CD14-positive monocyte (primary cell): ENCODE measurements around the gene AMELX. TPM values are rescaled to one million over a fixed set of nuclear protein-coding genes. Genes with fewer than 3 reads are reported as not detected.

Source experiments
- DNase-seq, 3 donors: peaks; one replicate each; pipeline ENCODE4 v3.0.0-alpha.2; 2011 to 2022
- H2AFZ ChIP-seq: 2 replicates; pipeline ENCODE4 v1.6.0; 2012; ENCODE audit warnings: mild to moderate bottlenecking, low read depth, low read length, inconsistent platforms; ENCODE audit not compliant: insufficient read depth, poor library complexity, severe bottlenecking
- H3K27ac ChIP-seq, 2 donors: 1 replicate in 1 of 2; 2 replicates in 1 of 2; pipeline ENCODE4 v1.5.1; 2012 to 2013; ENCODE audit warnings: low read length in 2 of 2, control low read depth in 1 of 2, inconsistent platforms in 1 of 2, low read depth in 1 of 2, mild to moderate bottlenecking in 1 of 2
- H3K27me3 ChIP-seq, 2 donors: one replicate each; pipeline versions ENCODE4 v1.6.0 to v1.6.1; 2011 to 2013; ENCODE audit warnings: low read length in 2 of 2; ENCODE audit not compliant: control insufficient read depth in 2 of 2, insufficient read depth in 2 of 2
- H3K36me3 ChIP-seq, 2 donors: replicated peaks in 1 of 2; 1 replicate in 1 of 2; 2 replicates in 1 of 2; pipeline versions ENCODE4 v1.5.1 to v1.6.1; 2012 to 2013; ENCODE audit warnings: low read length in 2 of 2, control low read depth in 1 of 2, inconsistent platforms in 1 of 2, mild to moderate bottlenecking in 1 of 2; ENCODE audit not compliant: insufficient read depth in 2 of 2, control insufficient read depth in 1 of 2
- H3K4me1 ChIP-seq, 2 donors: 1 replicate in 1 of 2; 2 replicates in 1 of 2; pipeline versions ENCODE4 v1.5.1 to v1.6.1; 2012 to 2013; ENCODE audit warnings: low read length in 2 of 2, control low read depth in 1 of 2, inconsistent platforms in 1 of 2, mild to moderate bottlenecking in 1 of 2, moderate library complexity in 1 of 2; ENCODE audit not compliant: insufficient read depth in 2 of 2, control insufficient read depth in 1 of 2
- H3K4me2 ChIP-seq: replicated peaks from 2 replicates; pipeline ENCODE3; 2012; ENCODE audit warnings: low read length, moderate library complexity, mild to moderate bottlenecking; ENCODE audit not compliant: poor library complexity, severe bottlenecking; ENCODE audit errors: extremely low read depth
- H3K4me3 ChIP-seq, 3 experiments: fragments of 200-600 bp in 1 of 3; sonication (generic) in 1 of 3; replicated peaks in 1 of 3; 1 replicate in 2 of 3; 2 replicates in 1 of 3; pipeline ENCODE4 v1.5.1; 2011 to 2013; ENCODE audit warnings: low read length in 3 of 3, mild to moderate bottlenecking in 3 of 3, control low read depth in 2 of 3, low read depth in 2 of 3, inconsistent platforms in 1 of 3, moderate library complexity in 1 of 3
- H3K79me2 ChIP-seq: 2 replicates; pipeline ENCODE4 v1.6.0; 2012; ENCODE audit warnings: mild to moderate bottlenecking, control low read depth, inconsistent platforms, low read length, moderate library complexity; ENCODE audit not compliant: insufficient read depth
- H3K9ac ChIP-seq: 2 replicates; pipeline ENCODE4 v1.6.0; 2017; ENCODE audit warnings: low read length, mild to moderate bottlenecking; ENCODE audit not compliant: insufficient read depth, poor library complexity, severe bottlenecking
- H3K9me3 ChIP-seq, 2 donors: replicated peaks in 1 of 2; 1 replicate in 1 of 2; 2 replicates in 1 of 2; pipeline versions ENCODE4 v1.5.1 to v1.6.1; 2012 to 2013; ENCODE audit warnings: low read length in 2 of 2, control low read depth in 1 of 2; ENCODE audit not compliant: control insufficient read depth in 1 of 2, insufficient read depth in 1 of 2
- H4K20me1 ChIP-seq: 2 replicates; pipeline ENCODE4 v1.6.0; 2012; ENCODE audit warnings: mild to moderate bottlenecking, low read length, control low read depth, moderate library complexity; ENCODE audit not compliant: insufficient read depth
- H3K27ac Mint-ChIP-seq, 7 donors: one replicate each; pipeline ENCODE4 v1.8.0; 2020; ENCODE audit warnings: mild to moderate bottlenecking in 7 of 7, mixed read lengths in 7 of 7, moderate library complexity in 6 of 7, inconsistent platforms in 2 of 7
- H3K27me3 Mint-ChIP-seq, 3 donors: one replicate each; pipeline ENCODE4 v1.8.0; 2021 to 2022; ENCODE audit warnings: low read depth in 3 of 3, mild to moderate bottlenecking in 3 of 3, mixed read lengths in 3 of 3, moderate library complexity in 3 of 3, inconsistent platforms in 1 of 3
- H3K36me3 Mint-ChIP-seq, 2 donors: one replicate each; pipeline ENCODE4 v1.8.0; 2020; ENCODE audit warnings: mixed read lengths in 2 of 2, inconsistent platforms in 1 of 2, mild to moderate bottlenecking in 1 of 2
- H3K4me1 Mint-ChIP-seq: one replicate; pipeline ENCODE4 v1.8.0; 2020; ENCODE audit warnings: mild to moderate bottlenecking, mixed read lengths
- H3K4me3 Mint-ChIP-seq, 2 donors: one replicate each; pipeline ENCODE4 v1.8.0; 2020; ENCODE audit warnings: mild to moderate bottlenecking in 2 of 2, mixed read lengths in 2 of 2, moderate library complexity in 1 of 2
- H3K9me3 Mint-ChIP-seq, 7 donors: one replicate each; pipeline ENCODE4 v1.8.0; 2020 to 2022; ENCODE audit warnings: mixed read lengths in 7 of 7, mild to moderate bottlenecking in 6 of 7, moderate library complexity in 6 of 7, inconsistent platforms in 2 of 7
- WGBS: methylation state at CpG from one replicate; pipeline ENCODE4 v1.1.5; 2013; ENCODE audit warnings: missing lambda C conversion rate; ENCODE audit not compliant: insufficient coverage; 5-methylcytosine and 5-hydroxymethylcytosine counted together
- intact Hi-C, 2 donors: fragments of 100-400 bp; cut with micrococcal nuclease; formaldehyde crosslinking; loops; one replicate each; pipeline versions ENCODE4 v1.15.0 to v1.15.1; 2023
- polyA plus RNA-seq, 3 donors: library from polyadenylated mRNA; depleted of rRNA in 1 of 3; unstranded in 2 of 3; stranded (reverse) in 1 of 3; fragments of 300-500 nt in 2 of 3; fragments of >200 nt in 1 of 3; fragmentation: Illumina TruSeq in 2 of 3; gene quantifications; 1 replicate in 2 of 3; 2 replicates in 1 of 3; pipeline ENCODE4 v1.2.3, GENCODE V29; 2012 to 2021
- TF ChIP-seq, protein P1 (sequence below): fragments of 200-600 bp; IDR thresholded peaks from one replicate; pipeline ENCODE4 v1.8.0; 2022; ENCODE audit warnings: antibody characterized with exemption, mild to moderate bottlenecking

AMELX gene
- polyA plus RNA-seq, 3 donors: not detected

DNA sequence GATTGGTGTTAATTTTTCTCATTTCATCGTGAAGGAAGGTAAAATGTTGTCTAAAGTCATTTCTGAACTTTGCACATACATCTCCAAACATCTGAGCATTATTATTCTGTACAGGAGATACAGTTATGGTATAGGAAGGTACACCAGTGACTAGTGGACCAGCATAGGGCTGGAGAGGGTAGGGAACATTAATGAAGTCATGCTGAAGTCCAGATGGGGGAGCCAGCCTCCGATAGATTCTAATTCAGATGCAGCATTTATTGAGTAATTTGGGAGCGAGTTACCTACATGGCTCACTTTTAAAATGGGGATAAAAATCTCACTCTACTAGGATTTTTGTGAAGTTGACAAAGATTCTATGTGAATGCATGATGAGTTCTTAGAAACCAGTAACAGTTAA is 34.9 kb downstream of the AMELX start:
- no peaks in the 10 kb centered on the region for H3K36me3 Mint-ChIP-seq
- no peaks in the 10 kb centered on the region for H3K36me3 ChIP-seq

DNA sequence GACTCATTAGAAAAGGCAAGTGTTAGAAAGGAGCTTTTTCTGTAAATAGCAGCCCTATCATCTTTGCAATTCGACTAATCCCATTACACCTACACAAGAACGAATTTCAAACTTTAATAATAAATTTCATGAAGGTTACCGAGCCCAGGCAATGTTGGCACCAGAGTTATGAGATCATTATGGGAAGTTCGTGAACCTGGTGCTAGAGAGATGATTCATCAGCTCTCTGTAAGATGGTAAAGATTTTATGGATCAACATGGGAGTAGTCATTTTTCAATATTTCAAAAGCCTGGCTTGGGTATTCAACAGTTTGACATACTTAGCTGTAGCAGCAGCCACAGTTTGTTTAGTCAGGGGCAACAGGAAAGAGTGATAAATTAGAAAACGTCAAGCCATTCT is 35.8 kb downstream of the AMELX start:
- H3K4me1 Mint-ChIP-seq: no peaks in the 10 kb centered on the region
- Histone ChIP-seq H3K27ac (no peak overlapping the region), H3K9ac (no peak overlapping the region), H3K4me3 (no peak overlapping the region), H3K4me2 (no peak overlapping the region), H3K27me3 (no peaks in the 10 kb centered on the region), H3K9me3 (no peaks in the 10 kb centered on the region), H3K79me2 (no peaks in the 10 kb centered on the region), H3K36me3 (no peaks in the 10 kb centered on the region), H2AFZ (no peak overlapping the region), H3K4me1 (no peaks in the 10 kb centered on the region), H4K20me1 (no peaks in the 10 kb centered on the region)
- peaks cover 0 to 5% (median 4%) of the 10 kb centered on the region in 7 donors for H3K9me3 Mint-ChIP-seq
- no peak overlapping the region for H3K4me3 Mint-ChIP-seq
- no CpG with 5 or more reads among the region's 5 CpGs for WGBS
- H3K27ac Mint-ChIP-seq: no peak overlapping the region
- peaks cover 0 to 1% (median 1%) of the 10 kb centered on the region in 3 donors for H3K27me3 Mint-ChIP-seq
- peak in 1 of 3 donors; percentile 25 for DNase-seq
- H3K36me3 Mint-ChIP-seq: no peaks in the 10 kb centered on the region
- intact Hi-C loops: no loop called here
- TF ChIP-seq, protein P1, sequence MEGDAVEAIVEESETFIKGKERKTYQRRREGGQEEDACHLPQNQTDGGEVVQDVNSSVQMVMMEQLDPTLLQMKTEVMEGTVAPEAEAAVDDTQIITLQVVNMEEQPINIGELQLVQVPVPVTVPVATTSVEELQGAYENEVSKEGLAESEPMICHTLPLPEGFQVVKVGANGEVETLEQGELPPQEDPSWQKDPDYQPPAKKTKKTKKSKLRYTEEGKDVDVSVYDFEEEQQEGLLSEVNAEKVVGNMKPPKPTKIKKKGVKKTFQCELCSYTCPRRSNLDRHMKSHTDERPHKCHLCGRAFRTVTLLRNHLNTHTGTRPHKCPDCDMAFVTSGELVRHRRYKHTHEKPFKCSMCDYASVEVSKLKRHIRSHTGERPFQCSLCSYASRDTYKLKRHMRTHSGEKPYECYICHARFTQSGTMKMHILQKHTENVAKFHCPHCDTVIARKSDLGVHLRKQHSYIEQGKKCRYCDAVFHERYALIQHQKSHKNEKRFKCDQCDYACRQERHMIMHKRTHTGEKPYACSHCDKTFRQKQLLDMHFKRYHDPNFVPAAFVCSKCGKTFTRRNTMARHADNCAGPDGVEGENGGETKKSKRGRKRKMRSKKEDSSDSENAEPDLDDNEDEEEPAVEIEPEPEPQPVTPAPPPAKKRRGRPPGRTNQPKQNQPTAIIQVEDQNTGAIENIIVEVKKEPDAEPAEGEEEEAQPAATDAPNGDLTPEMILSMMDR: no peak

More for the DNA sequence above, 34.9 kb downstream of the AMELX start:
- Histone ChIP-seq H3K4me3 (no peak overlapping the region), H3K9me3 (no peaks in the 10 kb centered on the region), H3K79me2 (no peaks in the 10 kb centered on the region), H3K4me2 (no peak overlapping the region), H3K9ac (no peak overlapping the region), H3K4me1 (no peaks in the 10 kb centered on the region), H2AFZ (no peak overlapping the region), H3K27me3 (no peaks in the 10 kb centered on the region), H4K20me1 (no peaks in the 10 kb centered on the region), H3K27ac (no peak overlapping the region)
- TF ChIP-seq, protein P1: no peak
- no CpG with 5 or more reads among the region's 3 CpGs for WGBS
- Mint-ChIP-seq H3K27me3 (peaks cover 0 to 1% (median 0%) of the 10 kb centered on the region in 3 donors), H3K9me3 (peaks cover 0 to 10% (median 5%) of the 10 kb centered on the region in 7 donors), H3K27ac (no peak overlapping the region), H3K4me1 (no peaks in the 10 kb centered on the region), H3K4me3 (no peak overlapping the region)
- intact Hi-C loops: no loop called here
- DNase-seq: no peak
